ENCODE measurements around the gene CBFA2T3.

Gene CBFA2T3

DNA sequence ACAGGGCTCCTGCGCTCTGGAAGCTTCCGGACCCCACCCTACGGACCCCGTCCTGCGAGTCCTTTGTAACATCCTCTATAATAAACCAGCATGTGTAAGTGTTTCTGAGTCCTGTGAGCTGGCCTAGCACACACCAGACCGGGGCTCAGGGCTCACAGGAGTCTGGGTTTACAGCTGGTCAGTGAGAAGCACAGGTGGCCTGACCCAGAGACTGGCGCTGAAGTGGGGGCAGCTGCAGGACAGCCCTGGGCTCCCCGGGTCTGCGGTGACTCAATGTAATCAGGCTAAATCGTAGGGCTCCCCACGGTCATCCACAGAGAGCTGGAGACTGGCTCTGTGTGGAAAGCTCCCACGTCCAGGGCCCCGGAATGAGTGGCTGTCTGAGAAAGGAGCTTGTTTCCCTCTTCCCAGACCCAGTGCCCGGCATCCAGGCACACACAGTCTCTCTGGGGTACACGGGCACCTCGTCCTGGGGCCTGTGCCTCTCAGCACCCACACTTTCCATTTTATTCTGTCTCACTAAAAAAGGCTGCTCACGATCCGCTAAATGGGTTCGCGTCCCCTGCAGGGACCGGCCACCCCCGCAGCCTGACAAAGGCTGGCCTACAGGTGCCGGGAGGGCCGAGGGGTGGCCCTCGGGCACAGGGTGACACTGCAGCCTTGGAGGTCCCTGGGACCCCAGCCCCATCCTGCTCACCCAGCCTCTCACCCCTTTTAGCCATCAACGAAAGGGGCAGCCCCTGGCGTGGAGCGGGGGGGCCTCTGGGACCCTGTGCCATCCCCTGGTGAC, 18.9 kb upstream of the CBFA2T3 start:
- no peak for DNase-seq (ENCODE audit: low read depth in 2 of 2)

DNA sequence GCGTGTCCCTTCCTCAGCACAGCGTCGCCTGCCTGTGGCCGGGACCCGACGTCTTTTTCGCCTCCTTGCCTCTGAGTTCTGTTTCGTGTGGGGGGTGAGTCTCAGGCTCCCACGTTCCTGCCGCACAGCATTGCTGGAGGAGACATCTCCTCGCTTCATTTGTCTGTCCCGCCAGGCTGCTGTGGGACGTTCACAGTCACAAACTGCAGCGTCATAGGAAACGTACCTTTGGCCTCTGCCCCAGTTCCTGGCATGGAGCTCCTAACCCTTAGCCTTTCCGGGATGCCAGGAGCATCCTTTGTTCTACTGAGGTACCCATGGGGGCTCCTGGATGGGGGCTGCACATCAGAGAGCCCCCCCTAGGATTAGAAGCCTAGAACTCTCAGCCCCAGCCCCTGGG, 18.2 kb upstream of the CBFA2T3 start:
- no peak for DNase-seq (ENCODE audit: low read depth in 2 of 2)

DNA sequence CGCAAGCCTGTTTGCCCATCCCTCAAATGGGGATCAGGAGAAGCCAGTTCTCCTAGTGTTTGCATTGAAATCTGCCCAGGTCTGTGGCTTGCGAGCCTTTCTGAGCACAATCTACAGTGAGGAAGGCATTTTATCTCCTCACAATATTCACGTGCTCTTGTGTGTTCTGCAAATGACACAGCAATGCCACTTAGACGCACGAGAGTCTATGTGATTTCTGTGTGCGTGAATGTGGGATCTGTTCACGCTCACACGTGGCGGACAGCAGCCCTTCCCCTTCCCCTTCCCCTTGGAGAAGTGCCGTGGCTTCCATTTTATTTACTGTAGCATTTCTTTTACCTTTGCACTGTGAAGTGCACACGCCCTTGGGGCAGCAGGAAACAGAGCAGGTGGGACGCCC, 17.7 kb upstream of the CBFA2T3 start:
- no peak for DNase-seq (ENCODE audit: low read depth in 2 of 2)

DNA sequence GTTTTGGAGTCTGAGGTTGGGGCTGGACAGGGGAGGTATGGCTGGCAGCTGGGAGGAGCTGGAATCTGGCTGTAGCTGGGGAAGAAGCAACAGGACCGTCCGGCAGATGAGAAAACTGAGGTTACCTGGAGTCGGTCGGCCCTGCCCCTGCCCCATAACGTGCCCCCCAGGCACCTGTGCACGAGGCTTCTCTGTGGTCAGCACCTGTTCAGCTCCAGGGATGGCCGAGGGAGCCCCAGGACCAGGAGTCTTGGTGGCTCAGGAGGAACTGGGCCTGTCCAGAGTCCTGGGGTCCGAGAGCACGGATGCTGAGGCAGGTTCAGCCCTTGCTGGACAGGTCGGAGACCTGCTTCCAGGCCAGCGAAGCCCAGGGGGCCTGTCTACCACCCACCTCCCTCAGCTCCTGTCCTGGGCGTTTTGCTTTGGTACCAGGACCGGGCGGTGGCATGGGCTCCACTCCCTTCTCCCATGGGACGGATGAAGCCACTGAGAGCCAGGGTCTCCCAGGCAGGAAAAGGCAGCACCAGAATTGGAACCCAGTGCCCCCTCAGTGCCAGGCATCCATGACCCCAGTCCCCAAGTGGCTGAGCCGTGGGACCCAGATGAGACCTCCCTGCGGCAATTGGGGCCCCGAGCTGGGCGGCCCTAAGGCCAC, 17.1 kb upstream of the CBFA2T3 start:
- no peak for DNase-seq (ENCODE audit: low read depth in 2 of 2)

DNA sequence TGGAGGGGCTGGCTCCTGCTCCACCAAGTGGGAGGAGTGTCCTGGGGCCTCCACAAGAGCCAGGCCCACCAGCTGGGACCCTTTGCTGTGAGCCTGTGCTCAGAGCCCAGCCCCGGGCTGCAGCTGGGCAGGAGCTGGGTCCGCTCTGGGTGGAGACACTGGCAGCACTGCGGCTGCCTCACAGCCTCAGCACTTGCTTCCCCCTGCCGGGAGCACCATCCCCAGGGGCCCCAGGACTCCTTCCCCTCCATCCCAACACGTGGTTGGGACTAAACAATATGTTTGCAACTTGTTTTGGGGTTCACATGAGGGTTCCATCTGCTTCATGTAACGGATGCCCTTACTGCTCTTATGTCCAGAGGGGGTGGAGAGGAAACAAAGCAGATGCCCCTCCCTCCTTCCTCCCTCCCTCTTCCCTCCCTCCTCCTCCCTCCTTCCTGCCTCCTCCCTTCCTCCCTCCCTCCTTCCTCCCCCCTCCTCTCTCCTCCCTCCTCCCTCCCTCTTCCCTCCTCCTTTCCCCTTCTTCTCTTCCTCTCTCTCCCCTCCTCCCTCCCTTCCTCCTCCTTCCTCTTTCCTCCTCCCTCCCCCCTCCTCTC, 16.3 kb upstream of the CBFA2T3 start:
- DNase-seq (ENCODE audit: low read depth in 2 of 2), result no peak

DNA sequence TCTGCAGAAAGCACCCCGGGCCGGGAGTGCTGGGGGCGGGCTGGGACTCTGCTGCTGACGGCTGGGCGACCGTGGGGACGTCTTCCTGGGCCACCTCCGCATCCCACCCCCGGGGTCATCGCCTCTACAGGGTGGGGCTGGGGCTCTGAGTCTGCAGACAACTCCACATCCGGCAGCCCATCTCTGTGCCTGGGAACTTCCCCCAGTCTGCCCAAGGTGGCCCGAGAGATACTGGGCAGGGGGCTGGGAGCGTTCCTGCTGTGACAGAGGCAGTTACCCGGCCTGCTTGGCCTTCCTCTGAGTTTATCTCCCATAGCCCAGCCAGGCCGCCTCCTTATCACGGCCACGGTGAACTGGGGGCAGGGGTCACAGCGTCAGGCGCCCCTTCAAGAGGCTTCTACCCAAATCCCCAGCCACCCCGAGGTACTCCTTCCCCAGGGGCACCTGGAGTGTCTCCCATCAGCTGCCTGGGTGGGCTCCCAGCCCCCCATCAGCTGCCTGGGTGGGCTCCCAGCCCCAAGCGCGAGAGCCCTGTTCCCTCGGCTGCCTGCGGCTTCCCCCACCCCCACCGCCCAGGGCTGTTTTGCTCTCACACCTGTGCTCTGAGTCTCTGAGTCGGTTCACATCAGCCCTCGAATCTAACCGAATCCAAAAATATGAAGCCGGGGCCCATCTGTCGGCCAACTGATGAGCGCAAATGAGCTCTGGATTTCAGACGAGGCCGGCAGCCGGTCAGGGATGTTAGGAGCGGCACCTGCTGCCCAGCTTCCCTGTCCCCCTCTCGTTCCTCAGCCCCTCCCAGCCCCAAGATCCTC, 15.6 kb upstream of the CBFA2T3 start:
- DNase-seq (ENCODE audit: low read depth in 2 of 2), result no peak

GRCh38 chr16:88991813-88992350, 14.9 kb upstream of the CBFA2T3 start:
- DNase-seq (ENCODE audit: low read depth in 2 of 2), result no peak

- no peak for DNase-seq (ENCODE audit: low read depth in 2 of 2)
These were observed 13.0 kb upstream of the CBFA2T3 start for GRCh38 chr16:88989852-88990547.

- DNase-seq (ENCODE audit: low read depth in 2 of 2), result no peak
These were observed 12.2 kb upstream of the CBFA2T3 start for GRCh38 chr16:88988980-88989811.

DNA sequence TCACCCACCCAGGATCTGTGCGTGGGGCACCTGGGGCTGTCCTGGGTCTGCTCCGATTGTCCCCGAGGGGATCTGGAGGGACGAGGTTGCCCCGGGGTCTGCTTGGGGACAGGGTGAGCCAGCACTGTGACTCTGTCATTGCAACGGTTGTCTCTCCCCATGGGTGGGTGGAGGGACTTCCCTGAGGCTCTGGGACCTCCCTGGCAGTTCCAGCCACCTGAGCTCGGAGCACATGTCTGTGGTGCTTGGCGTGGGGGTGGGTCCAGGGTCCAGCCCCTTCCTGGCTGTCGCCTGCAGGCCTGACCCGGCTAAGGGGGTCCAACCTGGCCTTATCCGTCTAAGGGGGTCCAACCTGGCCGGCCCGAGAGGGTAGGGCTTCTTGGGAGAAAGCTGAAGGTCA, 8.5 kb upstream of the CBFA2T3 start:
- DNase-seq (ENCODE audit: low read depth in 2 of 2), result no peak

GRCh38 chr16:88983771-88984687, 7.0 kb upstream of the CBFA2T3 start:
- DNase-seq (ENCODE audit: low read depth in 2 of 2), result no peak

DNA sequence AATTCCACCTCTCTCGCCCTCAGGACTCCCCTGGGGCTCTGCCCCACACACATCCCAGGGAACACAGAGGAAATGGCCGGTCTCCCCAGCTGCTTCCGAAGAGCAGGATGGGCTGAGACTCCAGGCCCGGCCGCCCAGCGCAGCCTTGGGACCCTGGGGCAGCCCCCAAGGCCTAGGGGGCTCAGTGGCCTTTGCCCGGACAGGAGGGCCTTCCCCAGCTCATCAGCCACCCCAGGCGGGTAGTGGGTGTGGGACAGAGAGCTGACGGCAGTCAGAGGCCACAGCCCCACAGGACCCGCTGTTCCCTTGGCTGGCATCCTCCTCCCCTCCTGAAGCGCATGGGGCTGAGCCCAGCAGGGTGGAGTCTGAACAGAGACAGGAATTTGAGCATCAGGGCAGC, 6.2 kb upstream of the CBFA2T3 start:
- no peak for DNase-seq (ENCODE audit: low read depth in 2 of 2)

DNA sequence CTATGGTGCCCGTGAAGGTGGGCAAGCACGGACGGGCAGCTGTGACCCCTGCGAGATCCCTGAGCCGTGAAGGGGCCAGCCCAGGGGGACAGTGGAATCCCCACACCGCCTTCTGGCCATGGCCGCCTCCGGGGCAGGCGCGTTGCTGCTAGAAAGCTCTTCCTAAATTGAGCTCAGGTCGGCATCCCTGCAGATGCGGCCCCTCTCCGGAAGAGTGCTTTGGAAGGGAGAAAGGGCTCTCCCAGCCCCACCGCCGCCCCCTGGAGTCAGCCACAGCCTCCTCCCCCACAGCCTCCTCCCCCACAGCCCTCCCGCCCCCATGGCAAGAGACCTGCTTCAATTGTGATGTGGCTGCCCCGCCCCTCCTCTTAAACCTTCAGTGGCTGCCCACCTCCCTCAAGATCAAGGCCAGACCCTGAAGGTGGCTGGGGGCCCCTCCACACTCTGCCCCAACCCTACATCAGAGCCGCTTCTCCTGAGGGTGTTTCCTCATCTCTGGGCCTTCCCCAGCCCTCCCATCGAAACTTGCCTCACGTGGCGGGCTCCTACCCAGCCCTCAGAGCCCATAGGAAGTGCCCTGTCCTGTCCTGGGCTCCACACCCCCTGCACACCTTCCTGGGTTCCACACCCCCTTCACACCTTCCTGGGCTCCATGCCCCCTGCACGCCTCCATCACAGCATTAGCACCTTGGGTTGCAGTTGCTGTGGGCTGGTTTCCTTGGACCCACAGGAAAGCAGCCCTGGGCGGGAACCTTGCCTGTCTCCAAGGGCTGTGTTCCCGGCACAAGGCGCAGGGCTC, 5.5 kb upstream of the CBFA2T3 start:
- no peak for DNase-seq (ENCODE audit: low read depth in 2 of 2)

GRCh38 chr16:88979353-88980015, 2.5 kb upstream of the CBFA2T3 start:
- no peak for DNase-seq (ENCODE audit: low read depth in 2 of 2)

DNA sequence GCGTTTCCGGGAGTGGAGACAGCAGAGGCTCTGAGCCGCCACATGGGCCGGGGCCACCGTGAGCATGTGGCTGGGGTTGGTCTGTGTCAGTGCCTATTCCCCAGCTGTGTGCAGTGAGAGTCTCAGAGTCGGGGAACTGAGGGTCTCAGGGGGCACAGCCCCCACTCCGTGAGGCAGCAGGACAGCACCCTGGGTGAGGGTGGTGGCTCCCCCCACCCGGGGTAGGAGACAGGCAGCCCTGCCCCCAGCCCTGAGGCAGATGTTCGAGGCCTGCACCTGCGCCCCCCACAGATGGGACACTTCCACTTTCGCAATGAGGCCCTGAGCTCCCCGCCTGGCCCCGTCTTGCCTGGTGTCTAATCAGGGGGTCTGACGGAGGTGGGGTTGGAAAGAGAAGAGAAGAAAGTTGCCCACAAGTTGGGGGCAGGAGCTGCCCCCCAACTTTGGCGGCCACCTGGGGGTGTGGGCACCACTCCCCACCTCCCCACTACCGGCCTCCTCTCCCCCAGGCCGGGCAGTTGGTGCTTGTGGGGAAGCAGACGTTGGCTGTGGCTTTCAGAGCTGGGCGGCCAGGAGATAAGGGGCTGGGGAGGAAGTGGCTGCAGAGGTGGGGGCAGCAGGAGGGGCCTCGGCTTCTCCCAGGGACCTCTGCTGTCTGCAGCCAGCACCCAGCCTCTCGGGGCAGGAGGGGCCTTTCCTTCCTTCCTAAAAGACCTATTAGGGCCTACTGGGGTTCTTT, 1.8 kb upstream of the CBFA2T3 start:
- no peak for DNase-seq (ENCODE audit: low read depth in 2 of 2)

- DNase-seq (ENCODE audit: low read depth in 2 of 2), result no peak
These were observed 1.0 kb upstream of the CBFA2T3 start for GRCh38 chr16:88977812-88978607.

All from activated CD8-positive, alpha-beta memory T cell treated with anti-CD3 and anti-CD28 coated beads for 4 hours (primary cell).